GM12891 (cell line): ENCODE data around the gene APBB2.

Experiments used
- DNase-seq: peaks from one replicate; pipeline ENCODE4 v3.0.0; 2011; ENCODE audit warnings: low spot score; ENCODE audit not compliant: insufficient read length
- FAIRE-seq: peaks from 2 replicates; lab custom pipeline; 2011; peaks lifted over from hg19 to GRCh38; lab: Jason Lieb, UNC
- PAX5 ChIP-seq: IDR thresholded peaks from 2 replicates; pipeline ENCODE4 v1.6.1; 2011; ENCODE audit warnings: low read length, moderate library complexity, mild to moderate bottlenecking; ENCODE audit not compliant: insufficient read depth, severe bottlenecking
- POLR2A ChIP-seq: IDR thresholded peaks from 2 replicates; pipeline ENCODE4 v1.6.1; 2011; ENCODE audit warnings: low read depth, low read length, control low read depth
- POLR2AphosphoS5 ChIP-seq: IDR thresholded peaks from 2 replicates; pipeline ENCODE4 v1.6.1; 2011; ENCODE audit warnings: low read depth, low read length, control low read depth
- POU2F2 ChIP-seq: IDR thresholded peaks from 2 replicates; pipeline ENCODE4 v1.6.1; 2011; ENCODE audit warnings: low read depth, mild to moderate bottlenecking, control low read depth, low read length, moderate library complexity
- SPI1 ChIP-seq: IDR thresholded peaks from 2 replicates; pipeline ENCODE4 v1.6.1; 2011; ENCODE audit warnings: low read depth, low read length, control low read depth
- TAF1 ChIP-seq: IDR thresholded peaks from 2 replicates; pipeline ENCODE4 v1.6.1; 2011; ENCODE audit warnings: low read depth, low read length, control low read depth

Gene APBB2

GRCh38 chr4:41142376-41143310, 71.7 kb downstream of the APBB2 start:
- FAIRE-seq (no peak), DNase-seq (no peak)
- TF ChIP-seq TAF1 (no peak), POLR2AphosphoS5 (no peak), PAX5 (no peak), SPI1 (no peak), POLR2A (no peak), POU2F2 (no peak)

- no peak for DNase-seq
- FAIRE-seq = no peak
- TF ChIP-seq TAF1 (no peak), SPI1 (no peak), PAX5 (no peak), POLR2AphosphoS5 (no peak), POLR2A (no peak), POU2F2 (no peak)
Measured at GRCh38 chr4:41141900-41142299, 72.4 kb downstream of the APBB2 start.

GRCh38 chr4:41140410-41140809, 73.9 kb downstream of the APBB2 start:
- FAIRE-seq = no peak
- TF ChIP-seq TAF1 = no peak
- TF ChIP-seq POU2F2 = no peak
- no peak for TF ChIP-seq PAX5
- no peak for TF ChIP-seq POLR2A
- DNase-seq = no peak

GRCh38 chr4:41137879-41138278, 76.5 kb downstream of the APBB2 start:
- DNase-seq (no peak), FAIRE-seq (no peak)
- TF ChIP-seq POLR2AphosphoS5 (no peak), POU2F2 (no peak), POLR2A (no peak), SPI1 (no peak), PAX5 (no peak), TAF1 (no peak)

- TF ChIP-seq POLR2A (no peak), POU2F2 (no peak), PAX5 (no peak), TAF1 (no peak), POLR2AphosphoS5 (no peak), SPI1 (no peak)
- no peak for FAIRE-seq
- DNase-seq = no peak
Measured at GRCh38 chr4:41136456-41136855, 77.9 kb downstream of the APBB2 start.

GRCh38 chr4:41135801-41136200, 78.5 kb downstream of the APBB2 start:
- FAIRE-seq (no peak), DNase-seq (no peak)
- TF ChIP-seq POLR2AphosphoS5 = no peak
- TF ChIP-seq TAF1 = no peak
- TF ChIP-seq POU2F2 = no peak
- no peak for TF ChIP-seq POLR2A
- no peak for TF ChIP-seq SPI1
- TF ChIP-seq PAX5 = no peak

- TF ChIP-seq POLR2A = no peak
- no peak for TF ChIP-seq TAF1
- no peak for TF ChIP-seq SPI1
- TF ChIP-seq PAX5 = no peak
- TF ChIP-seq POLR2AphosphoS5 = no peak
- TF ChIP-seq POU2F2 = no peak
- DNase-seq (no peak), FAIRE-seq (peak; percentile 78)
Measured at GRCh38 chr4:41134581-41134980, 79.8 kb downstream of the APBB2 start.

- FAIRE-seq (no peak), DNase-seq (no peak)
- TF ChIP-seq POU2F2 (no peak), TAF1 (no peak), PAX5 (no peak)
Measured at GRCh38 chr4:41133454-41134018, 80.8 kb downstream of the APBB2 start.

- no peak for DNase-seq
- TF ChIP-seq POU2F2 (no peak), TAF1 (no peak), PAX5 (no peak), POLR2A (no peak), POLR2AphosphoS5 (no peak), SPI1 (no peak)
- no peak for FAIRE-seq
Measured at GRCh38 chr4:41132055-41132683, 82.2 kb downstream of the APBB2 start.

GRCh38 chr4:41129936-41130440, 84.4 kb downstream of the APBB2 start:
- no peak for FAIRE-seq
- TF ChIP-seq TAF1 = no peak
- TF ChIP-seq SPI1 = no peak
- TF ChIP-seq POLR2AphosphoS5 = no peak
- TF ChIP-seq POLR2A = no peak
- DNase-seq = no peak
